MCF 10A (cell line): ENCODE data around the gene WFDC6. TPM values are rescaled to one million over a fixed set of nuclear protein-coding genes. Genes with fewer than 3 reads are reported as not detected.

Source experiments
- BruUV-seq: library from RNA; stranded (reverse); fragments of 400-500 nt; replicated peaks from 2 replicates; lab custom pipeline; 2021; lab: Mats Ljungman, UMichigan
- CTCF ChIA-PET: fragments of 300-600 bp; sonication (Branson Sonifier 250); formaldehyde crosslinking; extraction: SDS; loops from one replicate; lab custom pipeline; 2021; ENCODE audit warnings: antibody characterized with exemption, inconsistent platforms; lab: Yijun Ruan, JAX
- POLR2A ChIA-PET: fragments of 300-600, 350-650 bp; sonication (Branson Sonifier 250); formaldehyde crosslinking; extraction: SDS; loops from one replicate; lab custom pipeline; 2020; ENCODE audit warnings: antibody characterized with exemption, inconsistent platforms; lab: Yijun Ruan, JAX
- DNase-seq: peaks from one replicate; pipeline ENCODE4 v3.0.0-alpha.2; 2018; ENCODE audit not compliant: unreplicated experiment
- H3K27ac Mint-ChIP-seq: one replicate; pipeline ENCODE4 v1.8.0; 2022; ENCODE audit warnings: mild to moderate bottlenecking, low read depth, mixed read lengths; ENCODE audit not compliant: unreplicated experiment
- H3K27me3 Mint-ChIP-seq: one replicate; pipeline ENCODE4 v1.8.0; 2022; ENCODE audit warnings: mixed read lengths; ENCODE audit not compliant: insufficient read depth, unreplicated experiment
- H3K36me3 Mint-ChIP-seq: one replicate; pipeline ENCODE4 v1.8.0; 2022; ENCODE audit warnings: mild to moderate bottlenecking, moderate library complexity, mixed read lengths; ENCODE audit not compliant: insufficient read depth, unreplicated experiment
- H3K4me1 Mint-ChIP-seq: one replicate; pipeline ENCODE4 v1.8.0; 2022; ENCODE audit warnings: mixed read lengths; ENCODE audit not compliant: insufficient read depth, unreplicated experiment
- H3K4me3 Mint-ChIP-seq: one replicate; pipeline ENCODE4 v1.8.0; 2022; ENCODE audit warnings: mild to moderate bottlenecking, moderate library complexity, mixed read lengths; ENCODE audit not compliant: unreplicated experiment
- H3K9me3 Mint-ChIP-seq: one replicate; pipeline ENCODE4 v1.8.0; 2022; ENCODE audit warnings: mixed read lengths; ENCODE audit not compliant: unreplicated experiment
- CTCF ChIP-seq: fragments of 200-600 bp; IDR thresholded peaks from one replicate; pipeline ENCODE4 v1.8.0; 2022; ENCODE audit warnings: antibody characterized with exemption, mild to moderate bottlenecking; ENCODE audit not compliant: unreplicated experiment
- intact Hi-C: fragments of 100-400 bp; cut with micrococcal nuclease; formaldehyde crosslinking; loops from 2 replicates; pipeline ENCODE4 v1.14.1; 2022
- total RNA-seq: library from RNA; stranded (reverse); gene quantifications from 2 replicates; pipeline ENCODE4 v1.2.3, GENCODE V29; 2022

WFDC6 gene
- total RNA-seq, 1 experiment from 2014 or later = not detected

GRCh38 chr20:45510242-45510862, 28.9 kb downstream of the WFDC6 start:
- POLR2A ChIA-PET = interaction anchor here (0.6 to 3.7 kb wide), 22 partner anchors 8 to 1350 kb away, joined by 3 to 49 read pairs (median 3); partner anchors contain the start of genes PCIF1, SDC4 and SYS1
- intact Hi-C loops = no loop called here
- Mint-ChIP-seq H3K27me3 (no peaks in the 10 kb centered on the region), H3K36me3 (no peaks in the 10 kb centered on the region), H3K4me3 (peak overlapping the region; percentile 15), H3K4me1 (peaks cover 41% of the 10 kb centered on the region), H3K9me3 (no peaks in the 10 kb centered on the region), H3K27ac (peak overlapping the region; percentile 88)
- DNase-seq = peak; percentile 77
- TF ChIP-seq CTCF = no peak
- CTCF ChIA-PET = interaction anchor here (0.6 to 1.8 kb wide), 3 partner anchors 67 to 260 kb away, joined by 3 to 6 read pairs (median 3); no protein-coding TSS in a partner anchor
- no TSS peak for BruUV-seq

GRCh38 chr20:45509091-45509490, 30.2 kb downstream of the WFDC6 start:
- Mint-ChIP-seq H3K4me3 (no peak overlapping the region), H3K27ac (peak overlapping the region; percentile 88), H3K4me1 (peaks cover 35% of the 10 kb centered on the region), H3K36me3 (no peaks in the 10 kb centered on the region), H3K9me3 (no peaks in the 10 kb centered on the region), H3K27me3 (no peaks in the 10 kb centered on the region)
- POLR2A ChIA-PET = interaction anchor here (1.4 to 3.7 kb wide), 2 partner anchors 9 to 165 kb away, joined by 3 to 49 read pairs; no protein-coding TSS in a partner anchor
- intact Hi-C loops = no loop called here
- TF ChIP-seq CTCF = no peak
- CTCF ChIA-PET = interaction anchor here (0.6 to 1.8 kb wide), 2 partner anchors 197 to 262 kb away, joined by 3 to 6 read pairs; no protein-coding TSS in a partner anchor
- BruUV-seq = no TSS peak
- no peak for DNase-seq

GRCh38 chr20:45508068-45508886, 31.0 kb downstream of the WFDC6 start:
- POLR2A ChIA-PET = interaction anchor here (1.0 to 3.7 kb wide), 2 partner anchors 7 to 10 kb away, joined by 3 to 49 read pairs; partner anchors contain the start of gene SPINT3
- no peak overlapping the region for H3K27ac Mint-ChIP-seq
- no peak for DNase-seq
- no peak overlapping the region for H3K4me3 Mint-ChIP-seq
- no peaks in the 10 kb centered on the region for H3K36me3 Mint-ChIP-seq
- no peak for TF ChIP-seq CTCF
- no peaks in the 10 kb centered on the region for H3K27me3 Mint-ChIP-seq
- H3K4me1 Mint-ChIP-seq = peaks cover 35% of the 10 kb centered on the region
- intact Hi-C loops = no loop called here
- CTCF ChIA-PET = interaction anchor here (0.6 to 1.8 kb wide), 3 partner anchors 165 to 263 kb away, joined by 3 to 6 read pairs (median 4); no protein-coding TSS in a partner anchor
- BruUV-seq = no TSS peak
- no peaks in the 10 kb centered on the region for H3K9me3 Mint-ChIP-seq
